Type B pancreatic cell (in vitro differentiated cells): ENCODE measurements around the gene TRNT1. TPM values are rescaled to one million over a fixed set of nuclear protein-coding genes. Genes with fewer than 3 reads are reported as not detected.

Source experiments
- DNase-seq: peaks from one replicate; pipeline ENCODE4 v3.0.0; 2021; ENCODE audit warnings: mixed read lengths; ENCODE audit not compliant: unreplicated experiment; ENCODE audit errors: extremely low spot score
- H3K27ac Mint-ChIP-seq: 2 replicates; pipeline ENCODE4 v1.8.0; 2021; ENCODE audit warnings: mild to moderate bottlenecking, mixed read lengths
- H3K27me3 Mint-ChIP-seq: 2 replicates; pipeline ENCODE4 v1.8.0; 2021; ENCODE audit warnings: mixed read lengths
- H3K36me3 Mint-ChIP-seq: 2 replicates; pipeline ENCODE4 v1.8.0; 2021; ENCODE audit warnings: mixed read lengths
- H3K4me1 Mint-ChIP-seq: one replicate; pipeline ENCODE4 v1.8.0; 2021; ENCODE audit warnings: mixed read lengths; ENCODE audit not compliant: unreplicated experiment
- H3K4me3 Mint-ChIP-seq: 2 replicates; pipeline ENCODE4 v1.8.0; 2021; ENCODE audit warnings: mild to moderate bottlenecking, mixed read lengths
- H3K9me3 Mint-ChIP-seq: 2 replicates; pipeline ENCODE4 v1.8.0; 2021; ENCODE audit warnings: mixed read lengths
- CTCF ChIP-seq: fragments of 200-600 bp; sonication (generic); conservative IDR thresholded peaks from 2 replicates; pipeline ENCODE4 v1.5.0; 2021; ENCODE audit warnings: antibody characterized with exemption, mild to moderate bottlenecking
- total RNA-seq: library from RNA; stranded (reverse); gene quantifications from 2 replicates; pipeline ENCODE4 v1.2.1, GENCODE V29; 2021; ENCODE audit warnings: low replicate concordance

Gene TRNT1
- total RNA-seq, 1 donor from 2014 or later: 33.0 TPM

GRCh38 chr3:3160826-3161225 lies 34.1 kb downstream of the TRNT1 start:
- H3K36me3 Mint-ChIP-seq: peaks cover 32% of the 10 kb centered on the region
- no peaks in the 10 kb centered on the region for H3K9me3 Mint-ChIP-seq
- no peak for DNase-seq
- H3K4me3 Mint-ChIP-seq: no peak overlapping the region
- H3K27me3 Mint-ChIP-seq: no peaks in the 10 kb centered on the region
- H3K27ac Mint-ChIP-seq: no peak overlapping the region
- no peaks in the 10 kb centered on the region for H3K4me1 Mint-ChIP-seq
- TF ChIP-seq CTCF: no peak

GRCh38 chr3:3165241-3165640 lies 38.5 kb downstream of the TRNT1 start:
- Mint-ChIP-seq H3K27ac (no peak overlapping the region), H3K36me3 (peaks cover 42% of the 10 kb centered on the region), H3K27me3 (no peaks in the 10 kb centered on the region), H3K4me1 (no peaks in the 10 kb centered on the region), H3K9me3 (no peaks in the 10 kb centered on the region), H3K4me3 (no peak overlapping the region)
- no peak for TF ChIP-seq CTCF
- DNase-seq: no peak

GRCh38 chr3:3165650-3166049 lies 38.9 kb downstream of the TRNT1 start:
- Mint-ChIP-seq H3K27ac (no peak overlapping the region), H3K4me3 (no peak overlapping the region), H3K9me3 (no peaks in the 10 kb centered on the region), H3K4me1 (no peaks in the 10 kb centered on the region), H3K27me3 (no peaks in the 10 kb centered on the region), H3K36me3 (peaks cover 42% of the 10 kb centered on the region)
- TF ChIP-seq CTCF: no peak
- no peak for DNase-seq

- no peaks in the 10 kb centered on the region for H3K27me3 Mint-ChIP-seq
- no peak for DNase-seq
- no peaks in the 10 kb centered on the region for H3K4me1 Mint-ChIP-seq
- H3K4me3 Mint-ChIP-seq: no peak overlapping the region
- TF ChIP-seq CTCF: peak; percentile 72
- H3K36me3 Mint-ChIP-seq: peaks cover 34% of the 10 kb centered on the region
- H3K9me3 Mint-ChIP-seq: no peaks in the 10 kb centered on the region
- no peak overlapping the region for H3K27ac Mint-ChIP-seq
Measured at GRCh38 chr3:3170998-3171397, 44.3 kb downstream of the TRNT1 start.

- Mint-ChIP-seq H3K4me1 (peaks cover 6% of the 10 kb centered on the region), H3K27me3 (no peaks in the 10 kb centered on the region), H3K27ac (no peak overlapping the region), H3K9me3 (no peaks in the 10 kb centered on the region), H3K36me3 (peaks cover 23% of the 10 kb centered on the region), H3K4me3 (no peak overlapping the region)
- no peak for DNase-seq
- no peak for TF ChIP-seq CTCF
Measured at GRCh38 chr3:3172627-3173026, 45.9 kb downstream of the TRNT1 start.
